WTC11 (cell line): ENCODE data around the gene CTIF. TPM values are rescaled to one million over a fixed set of nuclear protein-coding genes. Genes with fewer than 3 reads are reported as not detected.

Source experiments
- ATAC-seq: fragments of 200-7000 bp; cut with Tn5 transposase; 2 replicates; pipeline ENCODE4 v1.10.0; 2021; ENCODE audit warnings: mild to moderate bottlenecking, moderate library complexity
- CTCF ChIA-PET: fragments of 300-600 bp; sonication (Branson Sonifier 250); formaldehyde crosslinking; loops from one replicate; lab custom pipeline; 2021; ENCODE audit warnings: antibody characterized with exemption; lab: Charles Lee
- POLR2A ChIA-PET: fragments of 350-600 bp; sonication (Branson Sonifier 250); formaldehyde crosslinking; loops from one replicate; lab custom pipeline; 2021; ENCODE audit warnings: antibody characterized with exemption; lab: Charles Lee
- DNase-seq: peaks from one replicate; pipeline ENCODE4 v3.0.0; 2021; ENCODE audit warnings: low spot score
- H3K27ac Mint-ChIP-seq: 2 replicates; pipeline ENCODE4 v1.8.0; 2021; ENCODE audit warnings: mixed read lengths
- H3K27me3 Mint-ChIP-seq: 2 replicates; pipeline ENCODE4 v1.8.0; 2021; ENCODE audit warnings: low read depth, mild to moderate bottlenecking, moderate library complexity, mixed read lengths
- H3K36me3 Mint-ChIP-seq: 2 replicates; pipeline ENCODE4 v1.8.0; 2021; ENCODE audit warnings: mixed read lengths
- H3K4me1 Mint-ChIP-seq: 2 replicates; pipeline ENCODE4 v1.8.0; 2022; ENCODE audit warnings: mixed read lengths
- H3K4me3 Mint-ChIP-seq: 2 replicates; pipeline ENCODE4 v1.8.0; 2021; ENCODE audit warnings: mild to moderate bottlenecking, moderate library complexity, mixed read lengths
- H3K9me3 Mint-ChIP-seq: 2 replicates; pipeline ENCODE4 v1.8.0; 2021; ENCODE audit warnings: mixed read lengths
- CBFB ChIP-seq: sonication (generic); formaldehyde crosslinking; IDR thresholded peaks from 2 replicates; pipeline ENCODE4 v1.8.1; 2022; ENCODE audit warnings: mild to moderate bottlenecking, low read depth, missing genetic modification reagents
- CREB1 ChIP-seq: sonication (generic); formaldehyde crosslinking; IDR thresholded peaks from 2 replicates; pipeline ENCODE4 v1.8.0; 2023; ENCODE audit warnings: mild to moderate bottlenecking, missing genetic modification reagents
- ELF4 ChIP-seq: sonication (generic); formaldehyde crosslinking; IDR thresholded peaks from 2 replicates; pipeline ENCODE4 v1.8.1; 2022; ENCODE audit warnings: low read depth, mild to moderate bottlenecking, moderate library complexity, missing genetic modification reagents
- GABPB1 ChIP-seq: sonication (generic); formaldehyde crosslinking; IDR thresholded peaks from 2 replicates; pipeline ENCODE4 v1.8.1; 2023; ENCODE audit warnings: mild to moderate bottlenecking, missing genetic modification reagents
- HMGA2 ChIP-seq: fragments of 250-450 bp; sonication (Bioruptor Pico); IDR thresholded peaks from 2 replicates; pipeline ENCODE4 v1.4.0; 2021; ENCODE audit warnings: mild to moderate bottlenecking, moderate library complexity
- MXD4 ChIP-seq: fragments of 250-450 bp; sonication (Bioruptor Pico); IDR thresholded peaks from 2 replicates; pipeline ENCODE4 v1.8.0; 2021; ENCODE audit warnings: mild to moderate bottlenecking, moderate library complexity, borderline replicate concordance
- MYBL2 ChIP-seq: sonication (generic); formaldehyde crosslinking; IDR thresholded peaks from 2 replicates; pipeline ENCODE4 v1.8.1; 2023; ENCODE audit warnings: mild to moderate bottlenecking, moderate library complexity, missing genetic modification reagents
- NFE2L1 ChIP-seq: sonication (generic); formaldehyde crosslinking; IDR thresholded peaks from 2 replicates; pipeline ENCODE4 v1.8.1; 2023; ENCODE audit warnings: missing genetic modification reagents
- NR1H2 ChIP-seq: sonication (generic); formaldehyde crosslinking; IDR thresholded peaks from 2 replicates; pipeline ENCODE4 v1.9.0; 2021; ENCODE audit warnings: mild to moderate bottlenecking, moderate library complexity, missing genetic modification reagents
- SMAD3 ChIP-seq: sonication (generic); formaldehyde crosslinking; IDR thresholded peaks from 2 replicates; pipeline ENCODE4 v1.8.0; 2022; ENCODE audit warnings: missing genetic modification reagents, mild to moderate bottlenecking, borderline replicate concordance
- TCF7 ChIP-seq: sonication (generic); formaldehyde crosslinking; IDR thresholded peaks from 2 replicates; pipeline ENCODE4 v1.8.0; 2022; ENCODE audit warnings: mild to moderate bottlenecking, low read depth, missing genetic modification reagents, moderate library complexity
- ZNF232 ChIP-seq: sonication (generic); formaldehyde crosslinking; IDR thresholded peaks from 2 replicates; pipeline ENCODE4 v1.8.0; 2022; ENCODE audit warnings: mild to moderate bottlenecking, missing genetic modification reagents
- ZNF423 ChIP-seq: fragments of 250-450 bp; sonication (Bioruptor Pico); IDR thresholded peaks from 2 replicates; pipeline ENCODE4 v2.1.2; 2022; ENCODE audit warnings: mild to moderate bottlenecking, moderate library complexity
- ZNF671 ChIP-seq: fragments of 250-450 bp; sonication (Bioruptor Pico); IDR thresholded peaks from 2 replicates; pipeline ENCODE4 v1.8.0; 2021; ENCODE audit warnings: mild to moderate bottlenecking
- total RNA-seq: library from RNA; stranded (reverse); gene quantifications from 3 replicates; pipeline ENCODE4 v1.2.3, GENCODE V29; 2021
- TF ChIP-seq, protein P1 (sequence below): fragments of 250-450 bp; sonication (Bioruptor Pico); IDR thresholded peaks from 2 replicates; pipeline ENCODE4 v2.1.2; 2022; ENCODE audit warnings: mild to moderate bottlenecking, moderate library complexity
- TF ChIP-seq, protein P2 (sequence below): sonication (generic); formaldehyde crosslinking; IDR thresholded peaks from 2 replicates; pipeline ENCODE4 v1.8.0; 2023; ENCODE audit warnings: missing genetic modification reagents, mild to moderate bottlenecking, borderline replicate concordance
- TF ChIP-seq, protein P3 (sequence below): sonication (generic); formaldehyde crosslinking; IDR thresholded peaks from 2 replicates; pipeline ENCODE4 v1.8.1; 2022; ENCODE audit warnings: low read depth, mild to moderate bottlenecking, moderate library complexity, missing genetic modification reagents, borderline replicate concordance
- TF ChIP-seq, protein P4 (sequence below): sonication (generic); formaldehyde crosslinking; IDR thresholded peaks from 2 replicates; pipeline ENCODE4 v1.8.1; 2023; ENCODE audit warnings: mild to moderate bottlenecking, moderate library complexity, missing genetic modification reagents
- TF ChIP-seq, protein P5 (sequence below): sonication (generic); formaldehyde crosslinking; IDR thresholded peaks from 2 replicates; pipeline ENCODE4 v1.8.1; 2023; ENCODE audit warnings: mild to moderate bottlenecking, missing genetic modification reagents

The CTIF gene
- total RNA-seq, 1 experiment from 2014 or later, result 28.5 TPM

DNA sequence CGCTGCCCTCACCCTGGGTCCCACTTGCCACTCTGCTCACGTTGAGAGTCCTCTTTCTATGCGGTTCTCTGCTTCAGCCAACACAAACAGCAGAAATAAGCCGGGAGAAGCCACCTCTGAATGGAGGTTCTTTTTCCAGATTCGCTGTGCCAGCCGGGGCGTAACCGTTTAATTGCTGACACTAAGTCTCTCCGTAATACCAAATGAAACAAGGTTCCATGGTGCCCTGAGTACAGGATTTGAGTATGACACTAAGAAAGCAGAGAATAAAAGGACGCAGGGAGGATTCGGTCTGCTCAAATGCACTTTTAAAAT lies 37.6 kb downstream of the CTIF start:
- H3K4me1 Mint-ChIP-seq, result peaks cover 42% of the 10 kb centered on the region
- H3K9me3 Mint-ChIP-seq, result peaks cover 13% of the 10 kb centered on the region
- CTCF ChIA-PET, result no interaction called here
- DNase-seq (no peak), ATAC-seq (no peak)
- TF ChIP-seq CBFB (CRISPR knock-in tag), result no peak
- TF ChIP-seq, protein P1, sequence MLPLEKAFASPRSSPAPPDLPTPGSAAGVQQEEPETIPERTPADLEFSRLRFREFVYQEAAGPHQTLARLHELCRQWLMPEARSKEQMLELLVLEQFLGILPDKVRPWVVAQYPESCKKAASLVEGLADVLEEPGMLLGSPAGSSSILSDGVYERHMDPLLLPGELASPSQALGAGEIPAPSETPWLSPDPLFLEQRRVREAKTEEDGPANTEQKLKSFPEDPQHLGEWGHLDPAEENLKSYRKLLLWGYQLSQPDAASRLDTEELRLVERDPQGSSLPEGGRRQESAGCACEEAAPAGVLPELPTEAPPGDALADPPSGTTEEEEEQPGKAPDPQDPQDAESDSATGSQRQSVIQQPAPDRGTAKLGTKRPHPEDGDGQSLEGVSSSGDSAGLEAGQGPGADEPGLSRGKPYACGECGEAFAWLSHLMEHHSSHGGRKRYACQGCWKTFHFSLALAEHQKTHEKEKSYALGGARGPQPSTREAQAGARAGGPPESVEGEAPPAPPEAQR (CRISPR knock-in tag), result no peak
- no peak for TF ChIP-seq MYBL2
- TF ChIP-seq NFE2L1 (CRISPR knock-in tag), result no peak
- TF ChIP-seq, protein P2, sequence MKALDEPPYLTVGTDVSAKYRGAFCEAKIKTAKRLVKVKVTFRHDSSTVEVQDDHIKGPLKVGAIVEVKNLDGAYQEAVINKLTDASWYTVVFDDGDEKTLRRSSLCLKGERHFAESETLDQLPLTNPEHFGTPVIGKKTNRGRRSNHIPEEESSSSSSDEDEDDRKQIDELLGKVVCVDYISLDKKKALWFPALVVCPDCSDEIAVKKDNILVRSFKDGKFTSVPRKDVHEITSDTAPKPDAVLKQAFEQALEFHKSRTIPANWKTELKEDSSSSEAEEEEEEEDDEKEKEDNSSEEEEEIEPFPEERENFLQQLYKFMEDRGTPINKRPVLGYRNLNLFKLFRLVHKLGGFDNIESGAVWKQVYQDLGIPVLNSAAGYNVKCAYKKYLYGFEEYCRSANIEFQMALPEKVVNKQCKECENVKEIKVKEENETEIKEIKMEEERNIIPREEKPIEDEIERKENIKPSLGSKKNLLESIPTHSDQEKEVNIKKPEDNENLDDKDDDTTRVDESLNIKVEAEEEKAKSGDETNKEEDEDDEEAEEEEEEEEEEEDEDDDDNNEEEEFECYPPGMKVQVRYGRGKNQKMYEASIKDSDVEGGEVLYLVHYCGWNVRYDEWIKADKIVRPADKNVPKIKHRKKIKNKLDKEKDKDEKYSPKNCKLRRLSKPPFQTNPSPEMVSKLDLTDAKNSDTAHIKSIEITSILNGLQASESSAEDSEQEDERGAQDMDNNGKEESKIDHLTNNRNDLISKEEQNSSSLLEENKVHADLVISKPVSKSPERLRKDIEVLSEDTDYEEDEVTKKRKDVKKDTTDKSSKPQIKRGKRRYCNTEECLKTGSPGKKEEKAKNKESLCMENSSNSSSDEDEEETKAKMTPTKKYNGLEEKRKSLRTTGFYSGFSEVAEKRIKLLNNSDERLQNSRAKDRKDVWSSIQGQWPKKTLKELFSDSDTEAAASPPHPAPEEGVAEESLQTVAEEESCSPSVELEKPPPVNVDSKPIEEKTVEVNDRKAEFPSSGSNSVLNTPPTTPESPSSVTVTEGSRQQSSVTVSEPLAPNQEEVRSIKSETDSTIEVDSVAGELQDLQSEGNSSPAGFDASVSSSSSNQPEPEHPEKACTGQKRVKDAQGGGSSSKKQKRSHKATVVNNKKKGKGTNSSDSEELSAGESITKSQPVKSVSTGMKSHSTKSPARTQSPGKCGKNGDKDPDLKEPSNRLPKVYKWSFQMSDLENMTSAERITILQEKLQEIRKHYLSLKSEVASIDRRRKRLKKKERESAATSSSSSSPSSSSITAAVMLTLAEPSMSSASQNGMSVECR (CRISPR knock-in tag), result no peak
- no peak for TF ChIP-seq TCF7 (CRISPR knock-in tag)
- no peak for TF ChIP-seq GABPB1
- TF ChIP-seq NR1H2 (CRISPR knock-in tag), result no peak
- TF ChIP-seq, protein P3, sequence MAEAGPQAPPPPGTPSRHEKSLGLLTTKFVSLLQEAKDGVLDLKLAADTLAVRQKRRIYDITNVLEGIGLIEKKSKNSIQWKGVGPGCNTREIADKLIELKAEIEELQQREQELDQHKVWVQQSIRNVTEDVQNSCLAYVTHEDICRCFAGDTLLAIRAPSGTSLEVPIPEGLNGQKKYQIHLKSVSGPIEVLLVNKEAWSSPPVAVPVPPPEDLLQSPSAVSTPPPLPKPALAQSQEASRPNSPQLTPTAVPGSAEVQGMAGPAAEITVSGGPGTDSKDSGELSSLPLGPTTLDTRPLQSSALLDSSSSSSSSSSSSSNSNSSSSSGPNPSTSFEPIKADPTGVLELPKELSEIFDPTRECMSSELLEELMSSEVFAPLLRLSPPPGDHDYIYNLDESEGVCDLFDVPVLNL, result no peak
- TF ChIP-seq HMGA2 (CRISPR knock-in tag), result no peak
- no peak for TF ChIP-seq ZNF671 (CRISPR knock-in tag)
- TF ChIP-seq ZNF423 (CRISPR knock-in tag), result no peak
- no peak for TF ChIP-seq MXD4 (CRISPR knock-in tag)
- TF ChIP-seq SMAD3 (CRISPR knock-in tag), result no peak
- no peak overlapping the region for H3K27ac Mint-ChIP-seq
- POLR2A ChIA-PET, result no interaction called here
- no peaks in the 10 kb centered on the region for H3K27me3 Mint-ChIP-seq
- peaks cover 14% of the 10 kb centered on the region for H3K36me3 Mint-ChIP-seq
- H3K4me3 Mint-ChIP-seq, result no peak overlapping the region

DNA sequence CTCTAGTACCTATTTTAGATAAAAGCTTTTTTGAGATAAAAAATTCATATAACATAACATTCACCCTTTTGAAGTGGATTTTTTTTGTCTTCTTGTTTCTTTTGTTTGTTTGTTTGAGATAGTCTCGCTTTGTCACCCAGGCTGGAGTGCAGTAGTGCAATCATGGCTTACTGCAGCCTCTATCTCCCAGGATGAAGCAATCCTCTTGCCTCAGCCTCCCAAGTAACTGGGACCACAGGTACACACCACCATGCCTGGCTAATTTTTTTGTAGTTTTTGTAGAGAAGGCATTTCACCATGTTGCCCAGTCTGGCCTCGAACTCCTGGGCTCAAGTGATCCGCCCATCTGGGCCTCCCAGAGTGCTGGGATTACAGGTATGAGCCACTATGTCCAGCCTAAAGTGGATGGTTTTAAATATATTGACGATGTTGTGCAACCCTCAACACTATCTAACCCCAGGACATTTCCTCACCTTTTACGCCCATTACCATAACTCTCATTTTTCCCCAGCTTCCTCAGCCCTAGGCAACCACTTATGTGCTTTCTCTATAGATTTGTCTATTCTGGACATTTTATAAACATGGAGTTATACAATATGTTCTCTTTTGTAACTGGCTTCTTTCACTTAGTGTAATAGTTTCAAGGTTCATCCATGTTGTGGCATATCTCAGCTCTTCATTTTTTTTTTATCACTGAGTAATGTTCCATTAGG lies 38.8 kb downstream of the CTIF start:
- no peak for DNase-seq
- H3K4me3 Mint-ChIP-seq, result no peak overlapping the region
- H3K4me1 Mint-ChIP-seq, result peaks cover 41% of the 10 kb centered on the region
- ChIA-PET POLR2A (no interaction called here), CTCF (no interaction called here)
- ATAC-seq, result no peak
- H3K36me3 Mint-ChIP-seq, result peaks cover 14% of the 10 kb centered on the region
- H3K9me3 Mint-ChIP-seq, result peaks cover 13% of the 10 kb centered on the region
- no peak overlapping the region for H3K27ac Mint-ChIP-seq
- no peaks in the 10 kb centered on the region for H3K27me3 Mint-ChIP-seq
- TF ChIP-seq, protein P1 (CRISPR knock-in tag), result no peak
- no peak for TF ChIP-seq HMGA2 (CRISPR knock-in tag)
- TF ChIP-seq, protein P4, sequence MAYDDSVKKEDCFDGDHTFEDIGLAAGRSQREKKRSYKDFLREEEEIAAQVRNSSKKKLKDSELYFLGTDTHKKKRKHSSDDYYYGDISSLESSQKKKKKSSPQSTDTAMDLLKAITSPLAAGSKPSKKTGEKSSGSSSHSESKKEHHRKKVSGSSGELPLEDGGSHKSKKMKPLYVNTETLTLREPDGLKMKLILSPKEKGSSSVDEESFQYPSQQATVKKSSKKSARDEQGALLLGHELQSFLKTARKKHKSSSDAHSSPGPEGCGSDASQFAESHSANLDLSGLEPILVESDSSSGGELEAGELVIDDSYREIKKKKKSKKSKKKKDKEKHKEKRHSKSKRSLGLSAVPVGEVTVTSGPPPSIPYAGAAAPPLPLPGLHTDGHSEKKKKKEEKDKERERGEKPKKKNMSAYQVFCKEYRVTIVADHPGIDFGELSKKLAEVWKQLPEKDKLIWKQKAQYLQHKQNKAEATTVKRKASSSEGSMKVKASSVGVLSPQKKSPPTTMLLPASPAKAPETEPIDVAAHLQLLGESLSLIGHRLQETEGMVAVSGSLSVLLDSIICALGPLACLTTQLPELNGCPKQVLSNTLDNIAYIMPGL, result no peak
- no peak for TF ChIP-seq ELF4
- TF ChIP-seq CREB1 (CRISPR knock-in tag), result no peak
- TF ChIP-seq, protein P5, sequence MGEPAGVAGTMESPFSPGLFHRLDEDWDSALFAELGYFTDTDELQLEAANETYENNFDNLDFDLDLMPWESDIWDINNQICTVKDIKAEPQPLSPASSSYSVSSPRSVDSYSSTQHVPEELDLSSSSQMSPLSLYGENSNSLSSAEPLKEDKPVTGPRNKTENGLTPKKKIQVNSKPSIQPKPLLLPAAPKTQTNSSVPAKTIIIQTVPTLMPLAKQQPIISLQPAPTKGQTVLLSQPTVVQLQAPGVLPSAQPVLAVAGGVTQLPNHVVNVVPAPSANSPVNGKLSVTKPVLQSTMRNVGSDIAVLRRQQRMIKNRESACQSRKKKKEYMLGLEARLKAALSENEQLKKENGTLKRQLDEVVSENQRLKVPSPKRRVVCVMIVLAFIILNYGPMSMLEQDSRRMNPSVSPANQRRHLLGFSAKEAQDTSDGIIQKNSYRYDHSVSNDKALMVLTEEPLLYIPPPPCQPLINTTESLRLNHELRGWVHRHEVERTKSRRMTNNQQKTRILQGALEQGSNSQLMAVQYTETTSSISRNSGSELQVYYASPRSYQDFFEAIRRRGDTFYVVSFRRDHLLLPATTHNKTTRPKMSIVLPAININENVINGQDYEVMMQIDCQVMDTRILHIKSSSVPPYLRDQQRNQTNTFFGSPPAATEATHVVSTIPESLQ, result no peak
- no peak for TF ChIP-seq ZNF232 (CRISPR knock-in tag)
